Activated CD4-positive, alpha-beta memory T cell treated with anti-CD3 and anti-CD28 coated beads, Interleukin-2, amount 10 ng/mL, durations not matched to agents 7 days and 5 days (primary cell): ENCODE results near the gene CREB3L1. TPM values are rescaled to one million over a fixed set of nuclear protein-coding genes. Genes with fewer than 3 reads are reported as not detected.

Experiments
- total RNA-seq, 2 experiments: library from RNA; stranded (reverse); gene quantifications; one replicate each; pipeline ENCODE4 v1.2.3, GENCODE V29; 2021

CREB3L1 gene
- total RNA-seq, 2 experiments from 2014 or later = not detected

Other genes starting within 250 kb of the CREB3L1 start
- 10 to 100 TPM; 52.6 to 56.9 TPM for gene PHF21A, start 156.2 kb upstream of the CREB3L1 start, total RNA-seq
- gene DGKZ, start 69.8 kb downstream of the CREB3L1 start, total RNA-seq = 100 to 1,000 TPM; 141 to 143 TPM
- 1 to 10 TPM; 3.5 to 4.1 TPM for gene MDK, start 104.0 kb downstream of the CREB3L1 start, total RNA-seq
- gene CHRM4, start 114.1 kb downstream of the CREB3L1 start, total RNA-seq = under 1 TPM; 0.30 to 0.38 TPM